BE2C (cell line): ENCODE measurements around the gene KCNE2.

ENCODE experiments used
- DNase-seq: peaks from one replicate; pipeline ENCODE4 v3.0.0-alpha.2; 2020
- H3K27me3 ChIP-seq: fragments of 250-450 bp; sonication (Bioruptor Pico); 2 replicates; pipeline ENCODE4 v1.5.1; 2020; ENCODE audit warnings: mild to moderate bottlenecking
- H3K36me3 ChIP-seq: fragments of 250-450 bp; sonication (Bioruptor Pico); 2 replicates; pipeline ENCODE4 v1.5.1; 2020; ENCODE audit warnings: mild to moderate bottlenecking
- H3K4me1 ChIP-seq: fragments of 250-450 bp; sonication (Bioruptor Pico); 2 replicates; pipeline ENCODE4 v1.5.1; 2020
- H3K4me3 ChIP-seq: 2 replicates; pipeline ENCODE4 v1.5.1; 2011; ENCODE audit warnings: low read depth, low read length
- H3K9me3 ChIP-seq: fragments of 250-450 bp; sonication (Bioruptor Pico); 2 replicates; pipeline ENCODE4 v1.5.1; 2020
- CTCF ChIP-seq: IDR thresholded peaks from 2 replicates; pipeline ENCODE4 v1.5.1; 2012; ENCODE audit warnings: mild to moderate bottlenecking, low read depth, low read length

The KCNE2 gene

GRCh38 chr21:34340061-34340460 lies 23.7 kb upstream of the KCNE2 start:
- no peak for TF ChIP-seq CTCF
- DNase-seq, result no peak
- Histone ChIP-seq H3K4me1 (no peaks in the 10 kb centered on the region), H3K27me3 (no peaks in the 10 kb centered on the region), H3K36me3 (no peaks in the 10 kb centered on the region), H3K4me3 (no peak overlapping the region), H3K9me3 (no peaks in the 10 kb centered on the region)

- TF ChIP-seq CTCF, result no peak
- H3K27me3 ChIP-seq, result no peaks in the 10 kb centered on the region
- H3K4me1 ChIP-seq, result no peaks in the 10 kb centered on the region
- DNase-seq, result no peak
- H3K9me3 ChIP-seq, result no peaks in the 10 kb centered on the region
- H3K4me3 ChIP-seq, result no peak overlapping the region
- H3K36me3 ChIP-seq, result no peaks in the 10 kb centered on the region
Observed at GRCh38 chr21:34342476-34342875, 21.3 kb upstream of the KCNE2 start.

- Histone ChIP-seq H3K36me3 (no peaks in the 10 kb centered on the region), H3K27me3 (no peaks in the 10 kb centered on the region), H3K4me3 (no peak overlapping the region), H3K4me1 (no peaks in the 10 kb centered on the region), H3K9me3 (no peaks in the 10 kb centered on the region)
- DNase-seq, result no peak
- TF ChIP-seq CTCF, result no peak
Observed at GRCh38 chr21:34343347-34343746, 20.5 kb upstream of the KCNE2 start.

- no peak for DNase-seq
- H3K27me3 ChIP-seq, result no peaks in the 10 kb centered on the region
- H3K9me3 ChIP-seq, result no peaks in the 10 kb centered on the region
- TF ChIP-seq CTCF, result no peak
- H3K4me1 ChIP-seq, result no peaks in the 10 kb centered on the region
- no peaks in the 10 kb centered on the region for H3K36me3 ChIP-seq
- H3K4me3 ChIP-seq, result no peak overlapping the region
Observed at GRCh38 chr21:34343838-34344381, 19.9 kb upstream of the KCNE2 start.

- Histone ChIP-seq H3K36me3 (no peaks in the 10 kb centered on the region), H3K4me3 (no peak overlapping the region), H3K27me3 (no peaks in the 10 kb centered on the region; the same call in 1 of the 2 replicates), H3K9me3 (no peaks in the 10 kb centered on the region), H3K4me1 (no peaks in the 10 kb centered on the region)
- TF ChIP-seq CTCF, result no peak
- DNase-seq, result no peak
Observed at GRCh38 chr21:34344584-34344983, 19.2 kb upstream of the KCNE2 start.

- Histone ChIP-seq H3K4me1 (no peaks in the 10 kb centered on the region), H3K9me3 (no peaks in the 10 kb centered on the region), H3K4me3 (no peak overlapping the region), H3K36me3 (no peaks in the 10 kb centered on the region), H3K27me3 (no peaks in the 10 kb centered on the region; the same call in 1 of the 2 replicates)
- no peak for DNase-seq
- no peak for TF ChIP-seq CTCF
Observed at GRCh38 chr21:34345091-34345871, 18.5 kb upstream of the KCNE2 start.
